GM23338 (cell line): ENCODE measurements around the gene LAMB1. TPM values are rescaled to one million over a fixed set of nuclear protein-coding genes. Genes with fewer than 3 reads are reported as not detected.
A peak's percentile ranks its signal among the peaks of the same experiment; 100 is the strongest.

Experiments
- ATAC-seq: fragments of 200-7000 bp; cut with Tn5 transposase; 3 replicates; pipeline ENCODE4 v1.9.1; 2020
- DNase-seq: peaks from one replicate; pipeline ENCODE4 v3.0.0-alpha.2; 2015; ENCODE audit warnings: low spot score
- H2AFZ ChIP-seq: fragments of 200-600 bp; sonication (generic); 2 replicates; pipeline ENCODE4 v1.8.0; 2016; ENCODE audit warnings: antibody characterized with exemption, mild to moderate bottlenecking, moderate library complexity
- H3F3A ChIP-seq: fragments of 200-600 bp; sonication (generic); replicated peaks from 2 replicates; pipeline ENCODE4 v1.8.0; 2017; ENCODE audit warnings: antibody characterized with exemption, mixed run types, low read depth
- H3K27ac ChIP-seq: fragments of 200-600 bp; sonication (generic); 2 replicates; pipeline ENCODE4 v1.6.1; 2016; ENCODE audit warnings: low read depth
- H3K27me3 ChIP-seq: fragments of 200-600 bp; sonication (generic); 2 replicates; pipeline ENCODE4 v1.8.0; 2016; ENCODE audit warnings: mild to moderate bottlenecking, mixed run types, moderate library complexity; ENCODE audit not compliant: insufficient read depth
- H3K36me3 ChIP-seq: fragments of 200-600 bp; sonication (generic); 2 replicates; pipeline ENCODE4 v1.8.0; 2016; ENCODE audit warnings: mild to moderate bottlenecking; ENCODE audit not compliant: insufficient read depth
- H3K4me1 ChIP-seq: fragments of 200-600 bp; sonication (generic); 2 replicates; pipeline ENCODE4 v1.8.0; 2016; ENCODE audit warnings: mild to moderate bottlenecking, moderate library complexity; ENCODE audit not compliant: insufficient read depth
- H3K4me2 ChIP-seq: fragments of 200-600 bp; sonication (generic); 2 replicates; pipeline ENCODE4 v1.7.1; 2017; ENCODE audit warnings: mixed run types
- H3K4me3 ChIP-seq: fragments of 200-600 bp; sonication (generic); 2 replicates; pipeline ENCODE4 v1.6.1; 2016; ENCODE audit warnings: mixed run types
- H3K79me2 ChIP-seq: fragments of 200-600 bp; sonication (generic); replicated peaks from 2 replicates; pipeline ENCODE4 v1.8.0; 2017; ENCODE audit warnings: mild to moderate bottlenecking; ENCODE audit not compliant: insufficient read depth
- H3K9me2 ChIP-seq: fragments of 200-600 bp; sonication (generic); 2 replicates; pipeline ENCODE4 v1.8.0; 2017; ENCODE audit not compliant: insufficient read depth
- H4K20me1 ChIP-seq: fragments of 200-600 bp; sonication (generic); replicated peaks from 2 replicates; pipeline ENCODE4 v1.8.0; 2017; ENCODE audit warnings: mild to moderate bottlenecking; ENCODE audit not compliant: insufficient read depth
- H3K27ac Mint-ChIP-seq: 2 replicates; pipeline ENCODE4 v1.8.0; 2020; ENCODE audit warnings: inconsistent platforms, mild to moderate bottlenecking, moderate library complexity, mixed read lengths
- H3K27me3 Mint-ChIP-seq: 3 replicates; pipeline ENCODE4 v1.8.0; 2022; ENCODE audit warnings: low read depth, mild to moderate bottlenecking, moderate library complexity, mixed read lengths, inconsistent platforms; ENCODE audit not compliant: insufficient read depth, poor library complexity
- H3K36me3 Mint-ChIP-seq: 3 replicates; pipeline ENCODE4 v1.8.0; 2021; ENCODE audit warnings: low read depth, mild to moderate bottlenecking, inconsistent platforms, moderate library complexity, mixed read lengths
- H3K4me1 Mint-ChIP-seq: 3 replicates; pipeline ENCODE4 v1.8.0; 2020; ENCODE audit warnings: mild to moderate bottlenecking, inconsistent platforms, mixed read lengths
- H3K4me3 Mint-ChIP-seq: 3 replicates; pipeline ENCODE4 v1.8.0; 2021; ENCODE audit warnings: moderate library complexity, mild to moderate bottlenecking, inconsistent platforms, mixed read lengths
- H3K9me3 Mint-ChIP-seq: 3 replicates; pipeline ENCODE4 v1.8.0; 2020; ENCODE audit warnings: moderate library complexity, mild to moderate bottlenecking, inconsistent platforms, mixed read lengths
- ETS1 ChIP-seq: IDR thresholded peaks from 2 replicates; pipeline ENCODE4 v1.6.1; 2016; ENCODE audit warnings: antibody characterized with exemption
- NANOG ChIP-seq: IDR thresholded peaks from 2 replicates; pipeline ENCODE4 v1.6.1; 2016; ENCODE audit warnings: antibody characterized with exemption, borderline replicate concordance
- POLR2AphosphoS5 ChIP-seq: IDR thresholded peaks from 2 replicates; pipeline ENCODE4 v1.6.1; 2016; ENCODE audit warnings: antibody characterized with exemption, low read depth
- ZNF462 ChIP-seq: fragments of 250-450 bp; sonication (Bioruptor Pico); IDR thresholded peaks from 2 replicates; pipeline ENCODE4 v1.5.0; 2020; ENCODE audit warnings: mild to moderate bottlenecking, moderate library complexity
- polyA plus RNA-seq: library from polyadenylated mRNA; unstranded; fragments of >200 nt; fragmentation: Nextera tagmentation; extraction: Ambion mirVana; gene quantifications from 2 replicates; pipeline ENCODE4 v1.2.1, GENCODE V29; 2016
- total RNA-seq: library from RNA; depleted of rRNA; stranded (reverse); fragments of >200 nt; shearing (Covaris generic); gene quantifications from 2 replicates; pipeline ENCODE4 v1.2.3, GENCODE V29; 2014
- TF ChIP-seq, protein P1 (sequence below), 2 experiments: fragments of 200-600 bp in 1 of 2; sonication (generic) in 1 of 2; conservative IDR thresholded peaks; 2 replicates each; pipeline versions ENCODE4 v1.5.1 to v1.6.1; 2016 to 2017; ENCODE audit warnings: antibody characterized with exemption in 2 of 2, low read depth in 2 of 2, mild to moderate bottlenecking in 2 of 2, moderate library complexity in 1 of 2

LAMB1 gene
- total and polyA plus RNA-seq, 2 experiments from 2014 or later = 53.5 to 57.8 TPM

DNA sequence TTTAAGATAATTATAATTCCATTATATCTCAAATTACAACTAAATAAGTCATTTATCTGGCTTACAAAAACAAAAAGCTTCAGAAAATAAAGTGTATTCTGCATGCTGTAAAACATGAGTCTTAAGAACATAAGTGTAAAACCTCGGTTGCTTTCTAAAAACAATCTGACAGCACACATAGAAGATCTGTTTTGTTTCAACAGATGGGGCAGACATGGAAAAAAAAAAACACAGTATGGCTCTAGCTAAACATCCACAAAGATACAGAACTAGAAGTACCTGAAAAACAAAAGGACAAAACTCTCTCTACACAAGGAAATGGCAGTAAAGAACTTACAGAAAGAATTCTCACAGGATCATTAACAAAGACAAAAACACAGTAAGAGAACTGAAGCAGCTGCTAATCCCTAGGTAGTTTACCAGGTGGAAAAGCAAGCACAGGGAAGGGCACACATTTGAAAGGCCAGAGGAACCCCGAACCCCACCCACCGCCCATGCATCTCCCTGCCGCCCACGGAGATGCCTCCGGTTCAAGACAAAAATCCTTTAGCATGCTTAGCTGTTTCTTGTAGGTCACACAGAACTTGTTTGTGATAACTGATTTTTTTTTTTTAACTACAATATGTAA lies 69.5 kb downstream of the LAMB1 start:
- H3F3A ChIP-seq = no peaks in the 10 kb centered on the region; the same call in 1 of the 2 replicates
- ATAC-seq (peak; percentile 72), DNase-seq (peak; percentile 73)
- H3K27ac Mint-ChIP-seq = peak overlapping the region; percentile 20; the same call in 1 of the 2 replicates
- no peaks in the 10 kb centered on the region for H4K20me1 ChIP-seq
- no peaks in the 10 kb centered on the region for H3K9me3 Mint-ChIP-seq
- H3K27me3 Mint-ChIP-seq = peaks cover 12% of the 10 kb centered on the region
- H3K4me1 Mint-ChIP-seq = peaks cover 65% of the 10 kb centered on the region
- H3K79me2 ChIP-seq = no peaks in the 10 kb centered on the region
- no peak overlapping the region for H2AFZ ChIP-seq
- H3K27me3 ChIP-seq = no peaks in the 10 kb centered on the region
- peaks cover 31% of the 10 kb centered on the region for H3K36me3 Mint-ChIP-seq
- H3K36me3 ChIP-seq = no peaks in the 10 kb centered on the region; the same call in 1 of the 2 replicates
- no peak overlapping the region for H3K4me3 ChIP-seq
- peak overlapping the region; percentile 28; the same call in 2 of the 3 replicates for H3K4me3 Mint-ChIP-seq
- no peaks in the 10 kb centered on the region for H3K9me2 ChIP-seq
- peak overlapping the region; percentile 91 for H3K27ac ChIP-seq
- no peak for TF ChIP-seq ETS1
- TF ChIP-seq, protein P1, sequence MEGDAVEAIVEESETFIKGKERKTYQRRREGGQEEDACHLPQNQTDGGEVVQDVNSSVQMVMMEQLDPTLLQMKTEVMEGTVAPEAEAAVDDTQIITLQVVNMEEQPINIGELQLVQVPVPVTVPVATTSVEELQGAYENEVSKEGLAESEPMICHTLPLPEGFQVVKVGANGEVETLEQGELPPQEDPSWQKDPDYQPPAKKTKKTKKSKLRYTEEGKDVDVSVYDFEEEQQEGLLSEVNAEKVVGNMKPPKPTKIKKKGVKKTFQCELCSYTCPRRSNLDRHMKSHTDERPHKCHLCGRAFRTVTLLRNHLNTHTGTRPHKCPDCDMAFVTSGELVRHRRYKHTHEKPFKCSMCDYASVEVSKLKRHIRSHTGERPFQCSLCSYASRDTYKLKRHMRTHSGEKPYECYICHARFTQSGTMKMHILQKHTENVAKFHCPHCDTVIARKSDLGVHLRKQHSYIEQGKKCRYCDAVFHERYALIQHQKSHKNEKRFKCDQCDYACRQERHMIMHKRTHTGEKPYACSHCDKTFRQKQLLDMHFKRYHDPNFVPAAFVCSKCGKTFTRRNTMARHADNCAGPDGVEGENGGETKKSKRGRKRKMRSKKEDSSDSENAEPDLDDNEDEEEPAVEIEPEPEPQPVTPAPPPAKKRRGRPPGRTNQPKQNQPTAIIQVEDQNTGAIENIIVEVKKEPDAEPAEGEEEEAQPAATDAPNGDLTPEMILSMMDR (conservative IDR thresholded peaks at IDR 0.05; ENCODE audit: low read depth in 2 of 2) = no peak
- TF ChIP-seq POLR2AphosphoS5 = no peak
- no peak for TF ChIP-seq ZNF462 (CRISPR knock-in tag)
- peak; percentile 65 for TF ChIP-seq NANOG
- H3K4me2 ChIP-seq = peak overlapping the region; percentile 56
- H3K4me1 ChIP-seq = peaks cover 53% of the 10 kb centered on the region
